CD4-positive, alpha-beta memory T cell (primary cell): ENCODE measurements around the gene AQP6. TPM values are rescaled to one million over a fixed set of nuclear protein-coding genes. Genes with fewer than 3 reads are reported as not detected.

Source experiments
- CTCF ChIA-PET: fragments of 350-600 bp; sonication (Branson Sonifier 250); formaldehyde crosslinking; loops from one replicate; lab custom pipeline; 2021; ENCODE audit warnings: inconsistent platforms; ENCODE audit not compliant: partially characterized antibody; lab: Charles Lee
- POLR2A ChIA-PET: fragments of 350-600 bp; sonication (Branson Sonifier 250); formaldehyde crosslinking; loops from one replicate; lab custom pipeline; 2021; ENCODE audit not compliant: partially characterized antibody; lab: Charles Lee
- DNase-seq, 5 donors: peaks; one replicate each; pipeline versions ENCODE4 v3.0.0 to v3.0.0-alpha.2; 2020 to 2022; ENCODE audit warnings: mixed read lengths in 1 of 5
- H3K27ac ChIP-seq: one replicate; pipeline ENCODE4 v1.7.0; 2013; ENCODE audit warnings: low read depth, low read length
- H3K27me3 ChIP-seq: 2 replicates; pipeline ENCODE4 v1.7.0; 2013; ENCODE audit warnings: mild to moderate bottlenecking, low read length, moderate library complexity; ENCODE audit not compliant: insufficient read depth
- H3K36me3 ChIP-seq: 2 replicates; pipeline ENCODE4 v1.7.0; 2013; ENCODE audit warnings: mild to moderate bottlenecking, low read length, moderate library complexity; ENCODE audit not compliant: insufficient read depth
- H3K4me1 ChIP-seq: 2 replicates; pipeline ENCODE4 v1.7.0; 2013; ENCODE audit warnings: mild to moderate bottlenecking, low read length, moderate library complexity; ENCODE audit not compliant: insufficient read depth
- H3K4me3 ChIP-seq, 2 donors: one replicate each; pipeline ENCODE4 v1.7.0; 2013; ENCODE audit warnings: low read length in 2 of 2, mild to moderate bottlenecking in 1 of 2
- H3K9me3 ChIP-seq, 2 donors: one replicate each; pipeline ENCODE4 v1.7.0; 2013; ENCODE audit warnings: low read length in 2 of 2, control low read depth in 1 of 2; ENCODE audit not compliant: control insufficient read depth in 1 of 2
- H3K27ac Mint-ChIP-seq, 7 donors: one replicate each; pipeline ENCODE4 v1.8.0; 2020 to 2021; ENCODE audit warnings: mixed read lengths in 7 of 7, mild to moderate bottlenecking in 6 of 7, inconsistent platforms in 3 of 7, moderate library complexity in 3 of 7
- H3K27me3 Mint-ChIP-seq, 2 donors: one replicate each; pipeline ENCODE4 v1.8.0; 2020 to 2021; ENCODE audit warnings: mixed read lengths in 2 of 2
- H3K36me3 Mint-ChIP-seq, 2 donors: one replicate each; pipeline ENCODE4 v1.8.0; 2020 to 2021; ENCODE audit warnings: mixed read lengths in 2 of 2, inconsistent platforms in 1 of 2, mild to moderate bottlenecking in 1 of 2
- H3K4me1 Mint-ChIP-seq, 4 donors: one replicate each; pipeline ENCODE4 v1.8.0; 2020 to 2021; ENCODE audit warnings: mixed read lengths in 4 of 4, mild to moderate bottlenecking in 1 of 4
- H3K4me3 Mint-ChIP-seq, 8 donors: one replicate each; pipeline ENCODE4 v1.8.0; 2020 to 2021; ENCODE audit warnings: mixed read lengths in 8 of 8, mild to moderate bottlenecking in 7 of 8, moderate library complexity in 6 of 8, inconsistent platforms in 3 of 8
- H3K9me3 Mint-ChIP-seq, 8 donors: one replicate each; pipeline ENCODE4 v1.8.0; 2020 to 2021; ENCODE audit warnings: mixed read lengths in 8 of 8, mild to moderate bottlenecking in 5 of 8, inconsistent platforms in 3 of 8, moderate library complexity in 1 of 8
- intact Hi-C: fragments of 100-400 bp; cut with micrococcal nuclease; formaldehyde crosslinking; loops from one replicate; pipeline ENCODE4 v1.15.1; 2023
- polyA plus RNA-seq, 2 donors: library from polyadenylated mRNA; unstranded; fragments of 300-500 nt; fragmentation: Illumina TruSeq; gene quantifications; one replicate each; pipeline ENCODE4 v1.2.3, GENCODE V29; 2021
- total RNA-seq, 2 experiments: library from RNA; stranded (reverse); gene quantifications; one replicate each; pipeline ENCODE4 v1.2.3, GENCODE V29; 2021

AQP6 gene
- total and polyA plus RNA-seq, 4 experiments from 2014 or later = not detected

GRCh38 chr12:49998453-49998852 lies 25.7 kb downstream of the AQP6 start:
- H3K4me1 ChIP-seq = no peaks in the 10 kb centered on the region
- no peak overlapping the region for H3K27ac ChIP-seq
- H3K4me3 ChIP-seq = no peak overlapping the region
- intact Hi-C loops = no loop called here
- ChIA-PET CTCF (interaction anchor here (1.6 kb wide), 1 partner anchor 31 kb away, joined by 6 read pairs; no protein-coding TSS in a partner anchor), POLR2A (no interaction called here)
- Mint-ChIP-seq H3K27me3 (no peaks in the 10 kb centered on the region), H3K4me1 (no peaks in the 10 kb centered on the region), H3K36me3 (peaks cover 29 to 41% of the 10 kb centered on the region in 2 donors), H3K9me3 (no peaks in the 10 kb centered on the region), H3K4me3 (no peak overlapping the region), H3K27ac (no peak overlapping the region)
- no peaks in the 10 kb centered on the region for H3K9me3 ChIP-seq
- no peak for DNase-seq
- peaks cover 3% of the 10 kb centered on the region for H3K36me3 ChIP-seq
- H3K27me3 ChIP-seq = no peaks in the 10 kb centered on the region

- CTCF ChIA-PET = interaction anchor here (0.7 to 1.9 kb wide), 3 partner anchors 37 to 937 kb away, joined by 3 to 5 read pairs (median 3); no protein-coding TSS in a partner anchor
- Histone ChIP-seq H3K4me3 (no peak overlapping the region), H3K9me3 (no peaks in the 10 kb centered on the region), H3K27me3 (no peaks in the 10 kb centered on the region), H3K27ac (no peak overlapping the region), H3K4me1 (peaks cover 4% of the 10 kb centered on the region), H3K36me3 (peaks cover 3% of the 10 kb centered on the region)
- Mint-ChIP-seq H3K27ac (peak overlapping the region in 1 of 7 donors; percentile 61), H3K27me3 (no peaks in the 10 kb centered on the region), H3K4me1 (peaks cover 4 to 18% (median 14%) of the 10 kb centered on the region in 4 donors), H3K36me3 (peaks cover 11 to 37% of the 10 kb centered on the region in 2 donors), H3K9me3 (no peaks in the 10 kb centered on the region), H3K4me3 (no peak overlapping the region)
- intact Hi-C loops = no loop called here
- DNase-seq = no peak
- POLR2A ChIA-PET = no interaction called here
These were observed 30.8 kb downstream of the AQP6 start for GRCh38 chr12:50003595-50003994.

GRCh38 chr12:50004696-50005095 lies 31.9 kb downstream of the AQP6 start:
- no peaks in the 10 kb centered on the region for H3K27me3 Mint-ChIP-seq
- intact Hi-C loops = no loop called here
- ChIA-PET CTCF (interaction anchor here (1.3 to 1.9 kb wide), 2 partner anchors 34 to 38 kb away, joined by 4 to 5 read pairs; no protein-coding TSS in a partner anchor), POLR2A (no interaction called here)
- Histone ChIP-seq H3K36me3 (no peaks in the 10 kb centered on the region), H3K27ac (no peak overlapping the region), H3K27me3 (no peaks in the 10 kb centered on the region), H3K4me1 (peaks cover 4% of the 10 kb centered on the region), H3K9me3 (no peaks in the 10 kb centered on the region), H3K4me3 (no peak overlapping the region)
- H3K4me1 Mint-ChIP-seq = peaks cover 4 to 22% (median 14%) of the 10 kb centered on the region in 4 donors
- no peak overlapping the region for H3K4me3 Mint-ChIP-seq
- no peak for DNase-seq
- H3K27ac Mint-ChIP-seq = no peak overlapping the region
- H3K36me3 Mint-ChIP-seq = peaks cover 8 to 31% of the 10 kb centered on the region in 2 donors
- H3K9me3 Mint-ChIP-seq = no peaks in the 10 kb centered on the region

GRCh38 chr12:50005175-50005574 lies 32.4 kb downstream of the AQP6 start:
- Histone ChIP-seq H3K36me3 (no peaks in the 10 kb centered on the region), H3K9me3 (no peaks in the 10 kb centered on the region), H3K27me3 (no peaks in the 10 kb centered on the region), H3K4me3 (no peak overlapping the region), H3K4me1 (peaks cover 4% of the 10 kb centered on the region), H3K27ac (no peak overlapping the region)
- Mint-ChIP-seq H3K9me3 (no peaks in the 10 kb centered on the region), H3K4me1 (peaks cover 4 to 23% (median 14%) of the 10 kb centered on the region in 4 donors), H3K4me3 (no peak overlapping the region), H3K36me3 (peaks cover 10 to 32% of the 10 kb centered on the region in 2 donors), H3K27ac (peak overlapping the region in 1 of 7 donors; percentile 5), H3K27me3 (no peaks in the 10 kb centered on the region)
- ChIA-PET CTCF (interaction anchor here (1.3 to 1.9 kb wide), 2 partner anchors 34 to 38 kb away, joined by 4 to 5 read pairs; no protein-coding TSS in a partner anchor), POLR2A (interaction anchor here (2.5 kb wide), 1 partner anchor 21 kb away, joined by 10 read pairs; the partner anchor contains the start of gene RACGAP1)
- no peak for DNase-seq
- intact Hi-C loops = no loop called here

- peak overlapping the region in 2 of 8 donors; percentile 10 to 43 for H3K4me3 Mint-ChIP-seq
- peak overlapping the region; percentile 19 to 74 (median 44) for H3K27ac Mint-ChIP-seq
- Histone ChIP-seq H3K36me3 (no peaks in the 10 kb centered on the region), H3K4me1 (peaks cover 4% of the 10 kb centered on the region), H3K27me3 (no peaks in the 10 kb centered on the region), H3K4me3 (no peak overlapping the region), H3K9me3 (no peaks in the 10 kb centered on the region), H3K27ac (no peak overlapping the region)
- ChIA-PET CTCF (interaction anchor here (0.7 to 1.8 kb wide), 7 partner anchors 10 to 61 kb away, joined by 3 to 5 read pairs (median 3); no protein-coding TSS in a partner anchor), POLR2A (interaction anchor here (1.5 to 2.5 kb wide), 2 partner anchors 13 to 20 kb away, joined by 3 to 10 read pairs; partner anchors contain the start of gene RACGAP1)
- intact Hi-C loops = no loop called here
- no peaks in the 10 kb centered on the region for H3K9me3 Mint-ChIP-seq
- H3K36me3 Mint-ChIP-seq = peaks cover 13 to 28% of the 10 kb centered on the region in 2 donors
- no peaks in the 10 kb centered on the region for H3K27me3 Mint-ChIP-seq
- H3K4me1 Mint-ChIP-seq = peaks cover 4 to 23% (median 14%) of the 10 kb centered on the region in 4 donors
- no peak for DNase-seq
These were observed 33.5 kb downstream of the AQP6 start for GRCh38 chr12:50006280-50006679.

- H3K4me3 Mint-ChIP-seq = peak overlapping the region in 3 of 8 donors; percentile 9 to 44 (median 10)
- Histone ChIP-seq H3K4me3 (no peak overlapping the region), H3K9me3 (no peaks in the 10 kb centered on the region), H3K27ac (no peak overlapping the region), H3K36me3 (no peaks in the 10 kb centered on the region), H3K4me1 (peaks cover 4% of the 10 kb centered on the region), H3K27me3 (no peaks in the 10 kb centered on the region)
- peak overlapping the region in 6 of 7 donors; percentile 5 to 77 (median 66) for H3K27ac Mint-ChIP-seq
- no peaks in the 10 kb centered on the region for H3K9me3 Mint-ChIP-seq
- DNase-seq = no peak
- peaks cover 4 to 23% (median 14%) of the 10 kb centered on the region in 4 donors for H3K4me1 Mint-ChIP-seq
- POLR2A ChIA-PET = interaction anchor here (1.5 to 2.5 kb wide), 2 partner anchors 14 to 19 kb away, joined by 3 to 10 read pairs; partner anchors contain the start of gene RACGAP1
- CTCF ChIA-PET = interaction anchor here (0.7 to 1.8 kb wide), 8 partner anchors 9 to 61 kb away, joined by 3 to 5 read pairs (median 3); no protein-coding TSS in a partner anchor
- peaks cover 13 to 25% of the 10 kb centered on the region in 2 donors for H3K36me3 Mint-ChIP-seq
- intact Hi-C loops = no loop called here
- no peaks in the 10 kb centered on the region for H3K27me3 Mint-ChIP-seq
These were observed 34.2 kb downstream of the AQP6 start for GRCh38 chr12:50006754-50007442.
